CD4-positive, alpha-beta T cell (primary cell): ENCODE results near the gene MAP2K4. TPM values are rescaled to one million over a fixed set of nuclear protein-coding genes. Genes with fewer than 3 reads are reported as not detected.

Experiments
- ATAC-seq: fragments of 200-7000 bp; cut with Tn5 transposase; one replicate; pipeline ENCODE4 v1.10.0; 2022; ENCODE audit warnings: mild to moderate bottlenecking; ENCODE audit not compliant: poor library complexity
- CTCF ChIA-PET: fragments of 350-600 bp; sonication (Branson Sonifier 250); formaldehyde crosslinking; loops from one replicate; lab custom pipeline; 2021; ENCODE audit warnings: antibody characterized with exemption, inconsistent platforms; lab: Charles Lee
- POLR2A ChIA-PET: fragments of 350-600 bp; sonication (Branson Sonifier 250); formaldehyde crosslinking; loops from one replicate; lab custom pipeline; 2021; ENCODE audit warnings: antibody characterized with exemption, inconsistent platforms; lab: Charles Lee
- DNase-seq, 14 experiments: peaks; one replicate each; pipeline ENCODE4 v3.0.0-alpha.2; 2013 to 2020; ENCODE audit warnings: mixed read lengths in 2 of 14
- H3K27ac ChIP-seq, 2 donors: one replicate each; pipeline versions ENCODE4 v1.5.1 to v1.7.0; 2013; ENCODE audit warnings: low read length in 2 of 2, low read depth in 1 of 2, mild to moderate bottlenecking in 1 of 2
- H3K27me3 ChIP-seq, 2 experiments: 1 replicate in 1 of 2; 2 replicates in 1 of 2; pipeline versions ENCODE4 v1.6.1 to v1.7.0; 2013; ENCODE audit warnings: low read length in 2 of 2, control low read depth in 1 of 2, mild to moderate bottlenecking in 1 of 2, moderate library complexity in 1 of 2; ENCODE audit not compliant: insufficient read depth in 2 of 2, control insufficient read depth in 1 of 2
- H3K36me3 ChIP-seq: one replicate; pipeline ENCODE4 v1.6.1; 2013; ENCODE audit warnings: low read length, control low read depth; ENCODE audit not compliant: insufficient read depth
- H3K4me1 ChIP-seq: one replicate; pipeline ENCODE4 v1.6.1; 2013; ENCODE audit warnings: low read length, control low read depth; ENCODE audit not compliant: insufficient read depth
- H3K4me3 ChIP-seq: one replicate; pipeline ENCODE4 v1.5.1; 2013; ENCODE audit warnings: mild to moderate bottlenecking, low read length, moderate library complexity
- H3K9me3 ChIP-seq, 2 experiments: 1 replicate in 1 of 2; 2 replicates in 1 of 2; pipeline versions ENCODE4 v1.6.1 to v1.7.0; 2013; ENCODE audit warnings: low read length in 2 of 2, mild to moderate bottlenecking in 2 of 2, control low read depth in 1 of 2, moderate library complexity in 1 of 2; ENCODE audit not compliant: control insufficient read depth in 1 of 2, insufficient read depth in 1 of 2
- H3K27ac Mint-ChIP-seq: one replicate; pipeline ENCODE4 v1.8.0; 2020; ENCODE audit warnings: mixed read lengths
- H3K27me3 Mint-ChIP-seq: one replicate; pipeline ENCODE4 v1.8.0; 2021; ENCODE audit warnings: mixed read lengths
- H3K36me3 Mint-ChIP-seq: one replicate; pipeline ENCODE4 v1.8.0; 2021; ENCODE audit warnings: low read depth, mixed read lengths
- H3K4me1 Mint-ChIP-seq: one replicate; pipeline ENCODE4 v1.8.0; 2021; ENCODE audit warnings: low read depth, mixed read lengths
- H3K4me3 Mint-ChIP-seq: one replicate; pipeline ENCODE4 v1.8.0; 2020; ENCODE audit warnings: mild to moderate bottlenecking, mixed read lengths
- H3K9me3 Mint-ChIP-seq: one replicate; pipeline ENCODE4 v1.8.0; 2020; ENCODE audit warnings: mixed read lengths
- intact Hi-C, 2 experiments: fragments of 100-400 bp; cut with DNase I in 1 of 2; cut with micrococcal nuclease in 1 of 2; formaldehyde crosslinking; loops; one replicate each; pipeline versions ENCODE4 v1.15.1 to v1.9.0; 2023 to 2025; cut with DNase I, micrococcal nuclease
- total RNA-seq, 174 experiments: library from RNA in 2 of 174; stranded (reverse) in 2 of 174; gene quantifications; one replicate each; pipeline ENCODE4 v1.2.3 and lab custom pipeline; 2021 to 2026
- TF ChIP-seq, protein P1 (sequence below): fragments of 200-600 bp; IDR thresholded peaks from one replicate; pipeline ENCODE4 v1.8.0; 2022; ENCODE audit warnings: antibody characterized with exemption, mild to moderate bottlenecking

Gene MAP2K4
- total RNA-seq, 2 experiments from 2014 or later, result 22.4 to 22.6 TPM

DNA sequence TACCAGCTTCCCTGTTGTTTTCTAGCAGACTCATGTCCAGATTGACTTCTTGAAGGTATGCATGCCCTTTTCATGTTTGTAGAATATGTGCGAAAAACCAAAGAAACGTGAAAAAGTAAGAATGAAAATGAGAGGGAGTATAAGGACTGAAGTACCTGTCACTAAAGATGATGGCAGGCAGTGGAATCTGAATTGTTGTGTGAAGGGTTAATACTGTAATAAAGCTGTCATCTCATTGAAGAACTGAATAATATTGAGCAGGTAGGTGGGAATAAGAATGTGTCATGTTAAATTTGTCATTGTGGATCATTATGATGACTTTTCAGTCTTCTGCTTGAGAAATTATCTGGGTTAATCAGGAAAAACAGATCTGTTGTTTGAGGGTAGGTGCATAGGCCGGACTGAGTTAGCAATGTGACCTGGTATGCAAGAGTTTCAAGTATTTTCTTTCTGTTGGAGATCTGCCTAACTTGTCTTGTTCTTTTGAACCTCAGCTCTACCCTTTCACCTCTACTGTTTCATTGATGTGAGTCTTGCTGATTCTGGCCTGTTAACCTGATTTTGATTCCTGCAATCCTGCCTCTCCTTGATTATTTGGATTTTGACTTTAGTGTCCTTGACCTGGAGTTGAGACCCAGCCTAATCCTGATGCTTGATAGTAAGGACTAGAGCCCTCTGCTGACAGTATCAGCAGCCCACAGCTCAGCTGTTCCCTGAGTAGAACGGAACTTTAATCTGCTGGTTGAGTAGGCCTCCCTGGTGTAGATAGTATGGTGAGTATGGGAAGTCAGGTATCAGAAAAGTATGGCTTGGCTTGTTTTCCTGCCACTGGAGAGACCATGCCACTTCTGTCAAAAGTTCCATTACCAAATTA lies 64.6 kb downstream of the MAP2K4 start:
- Histone ChIP-seq H3K27ac (no peak overlapping the region), H3K4me1 (no peaks in the 10 kb centered on the region), H3K27me3 (no peaks in the 10 kb centered on the region), H3K36me3 (peaks cover 13% of the 10 kb centered on the region), H3K9me3 (no peaks in the 10 kb centered on the region), H3K4me3 (no peak overlapping the region)
- Mint-ChIP-seq H3K9me3 (no peaks in the 10 kb centered on the region), H3K4me1 (peaks cover 45% of the 10 kb centered on the region), H3K27ac (no peak overlapping the region), H3K4me3 (no peak overlapping the region), H3K36me3 (peaks cover 86% of the 10 kb centered on the region), H3K27me3 (no peaks in the 10 kb centered on the region)
- POLR2A ChIA-PET, result no interaction called here
- TF ChIP-seq, protein P1, sequence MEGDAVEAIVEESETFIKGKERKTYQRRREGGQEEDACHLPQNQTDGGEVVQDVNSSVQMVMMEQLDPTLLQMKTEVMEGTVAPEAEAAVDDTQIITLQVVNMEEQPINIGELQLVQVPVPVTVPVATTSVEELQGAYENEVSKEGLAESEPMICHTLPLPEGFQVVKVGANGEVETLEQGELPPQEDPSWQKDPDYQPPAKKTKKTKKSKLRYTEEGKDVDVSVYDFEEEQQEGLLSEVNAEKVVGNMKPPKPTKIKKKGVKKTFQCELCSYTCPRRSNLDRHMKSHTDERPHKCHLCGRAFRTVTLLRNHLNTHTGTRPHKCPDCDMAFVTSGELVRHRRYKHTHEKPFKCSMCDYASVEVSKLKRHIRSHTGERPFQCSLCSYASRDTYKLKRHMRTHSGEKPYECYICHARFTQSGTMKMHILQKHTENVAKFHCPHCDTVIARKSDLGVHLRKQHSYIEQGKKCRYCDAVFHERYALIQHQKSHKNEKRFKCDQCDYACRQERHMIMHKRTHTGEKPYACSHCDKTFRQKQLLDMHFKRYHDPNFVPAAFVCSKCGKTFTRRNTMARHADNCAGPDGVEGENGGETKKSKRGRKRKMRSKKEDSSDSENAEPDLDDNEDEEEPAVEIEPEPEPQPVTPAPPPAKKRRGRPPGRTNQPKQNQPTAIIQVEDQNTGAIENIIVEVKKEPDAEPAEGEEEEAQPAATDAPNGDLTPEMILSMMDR, result no peak
- ATAC-seq, result no peak
- CTCF ChIA-PET, result no interaction called here
- DNase-seq, result no peak
- intact Hi-C loops, result no loop called here

DNA sequence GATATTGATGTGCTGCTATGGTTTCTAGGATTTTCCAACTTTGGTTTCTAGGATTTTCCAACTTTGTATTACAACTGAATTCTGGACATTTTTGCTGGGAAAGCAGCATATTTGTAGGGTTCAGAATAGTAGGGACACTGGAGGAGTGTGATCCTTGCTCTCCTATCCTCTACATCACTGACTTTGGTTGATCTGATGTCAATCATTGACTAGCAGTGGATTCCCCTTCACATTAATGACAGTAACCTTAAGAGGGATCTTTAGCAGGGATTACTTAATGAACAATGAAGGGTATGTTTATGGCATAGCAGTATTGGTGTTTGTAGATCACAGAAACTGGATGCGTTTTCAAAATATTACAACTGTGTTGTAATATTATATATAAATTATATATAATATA lies 67.4 kb downstream of the MAP2K4 start:
- Mint-ChIP-seq H3K4me1 (peaks cover 48% of the 10 kb centered on the region), H3K27me3 (no peaks in the 10 kb centered on the region), H3K27ac (no peak overlapping the region), H3K36me3 (peaks cover 73% of the 10 kb centered on the region), H3K4me3 (no peak overlapping the region), H3K9me3 (no peaks in the 10 kb centered on the region)
- H3K27ac ChIP-seq, result no peak overlapping the region
- no peaks in the 10 kb centered on the region for H3K4me1 ChIP-seq
- no peak for DNase-seq
- TF ChIP-seq, protein P1, result no peak
- H3K27me3 ChIP-seq, result no peaks in the 10 kb centered on the region
- ATAC-seq, result no peak
- no peak overlapping the region for H3K4me3 ChIP-seq
- no peaks in the 10 kb centered on the region for H3K9me3 ChIP-seq
- POLR2A ChIA-PET, result no interaction called here
- peaks cover 6% of the 10 kb centered on the region for H3K36me3 ChIP-seq
- CTCF ChIA-PET, result no interaction called here
- intact Hi-C loops, result no loop called here

- no peaks in the 10 kb centered on the region for H3K27me3 ChIP-seq
- intact Hi-C loops, result no loop called here
- Mint-ChIP-seq H3K27ac (no peak overlapping the region), H3K4me3 (no peak overlapping the region), H3K27me3 (no peaks in the 10 kb centered on the region), H3K9me3 (no peaks in the 10 kb centered on the region), H3K4me1 (peaks cover 41% of the 10 kb centered on the region), H3K36me3 (peaks cover 68% of the 10 kb centered on the region)
- no peak for ATAC-seq
- TF ChIP-seq, protein P1, result no peak
- POLR2A ChIA-PET, result no interaction called here
- H3K36me3 ChIP-seq, result peaks cover 10% of the 10 kb centered on the region
- H3K27ac ChIP-seq, result no peak overlapping the region
- H3K4me1 ChIP-seq, result no peaks in the 10 kb centered on the region
- H3K4me3 ChIP-seq, result no peak overlapping the region
- no peaks in the 10 kb centered on the region for H3K9me3 ChIP-seq
- CTCF ChIA-PET, result no interaction called here
- DNase-seq, result no peak
Measured at GRCh38 chr17:12089809-12090384, 69.2 kb downstream of the MAP2K4 start.
